Effector CD8-positive, alpha-beta T cell (primary cell): ENCODE measurements around the gene POTEI.
"Not testable (repeated sequence)": the region's sequence is repeated elsewhere in the genome, so short reads cannot be mapped to it uniquely, and the experiment has no call there.

Experiments
- DNase-seq: peaks from one replicate; lab custom pipeline; 2025; lab: John Stamatoyannopoulos, UW
- total RNA-seq, 4 experiments: gene quantifications; one replicate each; lab custom pipeline; 2026; lab: John Stamatoyannopoulos, UW

Gene POTEI
- 0 reads per million in 4 experiments for total RNA-seq

GRCh38 chr2:130509228-130509627 lies at the start of gene POTEI:
POTEI (minus strand) TSS chr2:130509328; CDS start chr2:130509235, 93 bp downstream.
- not testable (repeated sequence) for DNase-seq

GRCh38 chr2:130556441-130556840 lies 47.3 kb upstream of the POTEI start:
- not testable (repeated sequence) for DNase-seq

- not testable (repeated sequence) for DNase-seq
Measured at GRCh38 chr2:130554178-130554577, 45.0 kb upstream of the POTEI start.

- DNase-seq = not testable (repeated sequence)
Measured at GRCh38 chr2:130549475-130549874, 40.3 kb upstream of the POTEI start.

GRCh38 chr2:130548418-130548817 lies 39.3 kb upstream of the POTEI start:
- DNase-seq = not testable (repeated sequence)

- DNase-seq = not testable (repeated sequence)
Measured at GRCh38 chr2:130544978-130545377, 35.9 kb upstream of the POTEI start.

GRCh38 chr2:130543785-130544528 lies 34.8 kb upstream of the POTEI start:
- DNase-seq = not testable (repeated sequence)

- not testable (repeated sequence) for DNase-seq
Measured at GRCh38 chr2:130542789-130543188, 33.7 kb upstream of the POTEI start.

GRCh38 chr2:130538271-130538670 lies 29.1 kb upstream of the POTEI start:
- not testable (repeated sequence) for DNase-seq

- not testable (repeated sequence) for DNase-seq
Measured at GRCh38 chr2:130536654-130537053, 27.5 kb upstream of the POTEI start.

- not testable (repeated sequence) for DNase-seq
Measured at GRCh38 chr2:130531672-130532071, 22.5 kb upstream of the POTEI start.

GRCh38 chr2:130531225-130531624 lies 22.1 kb upstream of the POTEI start:
- not testable (repeated sequence) for DNase-seq

- not testable (repeated sequence) for DNase-seq
Measured at GRCh38 chr2:130530212-130530611, 21.1 kb upstream of the POTEI start.

GRCh38 chr2:130529545-130529944 lies 20.4 kb upstream of the POTEI start:
- DNase-seq = not testable (repeated sequence)

- not testable (repeated sequence) for DNase-seq
Measured at GRCh38 chr2:130527365-130527967, 18.3 kb upstream of the POTEI start.

GRCh38 chr2:130522390-130522789 lies 13.3 kb upstream of the POTEI start:
- DNase-seq = not testable (repeated sequence)

GRCh38 chr2:130520992-130521391 lies 11.9 kb upstream of the POTEI start, which contains the start of gene CFC1B:
CFC1B (plus strand) TSS chr2:130521222; CDS start chr2:130521485, 263 bp downstream.
- not testable (repeated sequence) for DNase-seq

GRCh38 chr2:130518516-130519106 lies 9.5 kb upstream of the POTEI start:
- DNase-seq = not testable (repeated sequence)

GRCh38 chr2:130511747-130512451 lies 2.8 kb upstream of the POTEI start:
- DNase-seq = not testable (repeated sequence)

- DNase-seq = not testable (repeated sequence)
Measured at GRCh38 chr2:130510807-130511746, 1.9 kb upstream of the POTEI start.

GRCh38 chr2:130491073-130491472 lies 18.1 kb downstream of the POTEI start:
- not testable (repeated sequence) for DNase-seq
